GM12892 (cell line): ENCODE results near the gene FN1.

ENCODE experiments used
- DNase-seq: peaks from one replicate; pipeline ENCODE4 v3.0.0; 2011; ENCODE audit not compliant: insufficient read length
- FAIRE-seq: peaks from 2 replicates; lab custom pipeline; 2011; peaks lifted over from hg19 to GRCh38; lab: Jason Lieb, UNC
- POLR2A ChIP-seq: IDR thresholded peaks from 2 replicates; pipeline ENCODE4 v1.6.1; 2011; ENCODE audit warnings: low read depth, low read length, control low read depth
- POLR2AphosphoS5 ChIP-seq: IDR thresholded peaks from 2 replicates; pipeline ENCODE4 v1.6.1; 2011; ENCODE audit warnings: low read depth, low read length, control low read depth
- TAF1 ChIP-seq: IDR thresholded peaks from 2 replicates; pipeline ENCODE4 v1.6.1; 2011; ENCODE audit warnings: low read depth, mild to moderate bottlenecking, control low read depth, low read length, borderline replicate concordance

FN1 gene

GRCh38 chr2:215427585-215427984, 8.3 kb downstream of the FN1 start:
- TF ChIP-seq POLR2AphosphoS5 (no peak), TAF1 (no peak), POLR2A (no peak)
- FAIRE-seq (no peak), DNase-seq (no peak)

- no peak for TF ChIP-seq TAF1
- TF ChIP-seq POLR2AphosphoS5: no peak
- no peak for TF ChIP-seq POLR2A
- DNase-seq (no peak), FAIRE-seq (no peak)
These were observed 10.7 kb downstream of the FN1 start for GRCh38 chr2:215425021-215425782.

GRCh38 chr2:215423928-215424540, 11.8 kb downstream of the FN1 start:
- FAIRE-seq: no peak
- DNase-seq: no peak
- TF ChIP-seq TAF1 (no peak), POLR2AphosphoS5 (no peak), POLR2A (no peak)

DNA sequence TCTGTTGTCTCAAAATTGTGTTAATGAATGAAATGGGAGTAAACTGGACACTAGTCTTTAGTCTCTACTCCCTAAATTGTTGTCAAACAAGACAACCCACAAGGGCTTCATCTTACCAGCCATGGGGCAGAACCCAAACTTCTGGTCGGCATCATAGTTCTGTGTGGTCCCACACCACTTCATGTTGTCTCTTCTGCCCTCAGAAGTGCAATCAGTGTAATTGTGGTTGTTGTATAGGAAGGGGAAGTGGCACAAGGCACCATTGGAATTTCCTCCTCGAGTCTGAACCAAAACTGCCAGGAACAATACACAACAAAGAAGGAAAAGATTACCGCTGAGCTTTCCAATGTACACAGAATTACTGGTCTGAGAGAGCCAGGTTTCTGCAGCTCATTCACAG, 12.6 kb downstream of the FN1 start:
- FAIRE-seq: no peak
- no peak for TF ChIP-seq POLR2AphosphoS5
- TF ChIP-seq POLR2A: no peak
- TF ChIP-seq TAF1: no peak
- DNase-seq: no peak

GRCh38 chr2:215422676-215423075, 13.2 kb downstream of the FN1 start:
- TF ChIP-seq POLR2AphosphoS5: no peak
- no peak for TF ChIP-seq TAF1
- no peak for TF ChIP-seq POLR2A
- no peak for DNase-seq
- no peak for FAIRE-seq

GRCh38 chr2:215421859-215422461, 13.9 kb downstream of the FN1 start:
- FAIRE-seq (no peak), DNase-seq (no peak)
- TF ChIP-seq POLR2A (no peak), POLR2AphosphoS5 (no peak), TAF1 (no peak)

- TF ChIP-seq POLR2A: no peak
- TF ChIP-seq POLR2AphosphoS5: no peak
- no peak for TF ChIP-seq TAF1
- DNase-seq (no peak), FAIRE-seq (no peak)
These were observed 15.4 kb downstream of the FN1 start for GRCh38 chr2:215420471-215420935.

- DNase-seq (no peak), FAIRE-seq (no peak)
- TF ChIP-seq POLR2A (no peak), TAF1 (no peak), POLR2AphosphoS5 (no peak)
These were observed 15.9 kb downstream of the FN1 start for GRCh38 chr2:215419769-215420470.

GRCh38 chr2:215419113-215419512, 16.8 kb downstream of the FN1 start:
- TF ChIP-seq TAF1 (no peak), POLR2A (no peak), POLR2AphosphoS5 (no peak)
- FAIRE-seq: no peak
- no peak for DNase-seq

DNA sequence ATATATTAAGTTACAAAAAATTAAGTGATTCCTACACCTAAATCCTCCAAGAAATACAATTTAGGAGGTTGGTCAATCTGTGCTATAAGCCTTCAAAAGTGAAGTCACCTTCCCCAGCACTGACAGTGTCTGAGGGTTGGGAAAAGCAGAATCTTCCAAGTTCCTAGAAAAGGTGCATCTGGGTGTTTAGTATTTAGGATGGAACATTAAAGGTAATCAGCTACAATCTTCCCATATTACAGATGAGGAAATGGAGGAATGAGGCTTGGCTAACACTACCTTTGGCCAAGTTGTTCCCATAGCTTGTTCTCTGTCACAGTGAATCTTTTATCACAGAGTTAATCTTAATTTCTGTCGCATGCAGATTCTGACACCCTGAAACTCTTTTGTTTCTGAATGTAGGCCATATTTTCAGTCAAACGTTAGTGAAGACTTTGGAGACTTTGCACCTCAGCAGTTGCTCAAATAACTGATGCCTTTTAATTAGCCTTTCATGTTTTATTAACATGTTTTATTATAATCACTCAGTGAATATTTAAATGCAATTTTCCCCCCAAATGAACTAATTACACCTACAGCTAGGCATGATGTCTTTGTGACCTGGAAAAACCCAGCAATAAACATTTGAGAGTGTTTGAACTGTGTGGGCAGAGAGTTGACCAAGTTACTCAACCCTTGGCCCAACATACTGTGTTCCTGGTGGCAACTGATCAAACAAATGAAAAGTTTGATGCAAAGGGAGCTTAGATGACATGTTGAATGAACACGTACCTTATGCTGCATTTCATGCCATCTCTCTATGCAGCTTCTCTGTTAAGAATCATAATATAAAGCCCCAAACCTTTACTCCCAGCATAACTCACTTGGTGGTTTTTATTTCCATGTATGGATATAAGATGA, 17.6 kb downstream of the FN1 start:
- TF ChIP-seq TAF1 (no peak), POLR2AphosphoS5 (no peak), POLR2A (no peak)
- FAIRE-seq (no peak), DNase-seq (no peak)
